ENCODE results near the gene MBTPS1.

Gene MBTPS1

GRCh38 chr16:84056933-84057332 lies 59.8 kb downstream of the MBTPS1 start:
- Mint-ChIP-seq H3K36me3 (ENCODE audit: low read depth) (peaks cover 83% of the 10 kb centered on the region), H3K4me1 (peaks cover 34% of the 10 kb centered on the region), H3K27ac (no peak overlapping the region), H3K27me3 (ENCODE audit: low read depth, poor library complexity) (no peaks in the 10 kb centered on the region), H3K9me3 (no peaks in the 10 kb centered on the region), H3K4me3 (no peak overlapping the region)
- TF ChIP-seq, protein P1, sequence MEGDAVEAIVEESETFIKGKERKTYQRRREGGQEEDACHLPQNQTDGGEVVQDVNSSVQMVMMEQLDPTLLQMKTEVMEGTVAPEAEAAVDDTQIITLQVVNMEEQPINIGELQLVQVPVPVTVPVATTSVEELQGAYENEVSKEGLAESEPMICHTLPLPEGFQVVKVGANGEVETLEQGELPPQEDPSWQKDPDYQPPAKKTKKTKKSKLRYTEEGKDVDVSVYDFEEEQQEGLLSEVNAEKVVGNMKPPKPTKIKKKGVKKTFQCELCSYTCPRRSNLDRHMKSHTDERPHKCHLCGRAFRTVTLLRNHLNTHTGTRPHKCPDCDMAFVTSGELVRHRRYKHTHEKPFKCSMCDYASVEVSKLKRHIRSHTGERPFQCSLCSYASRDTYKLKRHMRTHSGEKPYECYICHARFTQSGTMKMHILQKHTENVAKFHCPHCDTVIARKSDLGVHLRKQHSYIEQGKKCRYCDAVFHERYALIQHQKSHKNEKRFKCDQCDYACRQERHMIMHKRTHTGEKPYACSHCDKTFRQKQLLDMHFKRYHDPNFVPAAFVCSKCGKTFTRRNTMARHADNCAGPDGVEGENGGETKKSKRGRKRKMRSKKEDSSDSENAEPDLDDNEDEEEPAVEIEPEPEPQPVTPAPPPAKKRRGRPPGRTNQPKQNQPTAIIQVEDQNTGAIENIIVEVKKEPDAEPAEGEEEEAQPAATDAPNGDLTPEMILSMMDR (IDR thresholded peaks at IDR 0.05): no peak
- DNase-seq: no peak

GRCh38 chr16:84055801-84056634 lies 60.7 kb downstream of the MBTPS1 start:
- no peak overlapping the region for H3K27ac Mint-ChIP-seq
- no peaks in the 10 kb centered on the region for H3K9me3 Mint-ChIP-seq
- no peak overlapping the region for H3K4me3 Mint-ChIP-seq
- H3K27me3 Mint-ChIP-seq (ENCODE audit: low read depth, poor library complexity): no peaks in the 10 kb centered on the region
- no peak for DNase-seq
- peaks cover 34% of the 10 kb centered on the region for H3K4me1 Mint-ChIP-seq
- TF ChIP-seq, protein P1 (IDR thresholded peaks at IDR 0.05): no peak
- H3K36me3 Mint-ChIP-seq (ENCODE audit: low read depth): peaks cover 75% of the 10 kb centered on the region

DNA sequence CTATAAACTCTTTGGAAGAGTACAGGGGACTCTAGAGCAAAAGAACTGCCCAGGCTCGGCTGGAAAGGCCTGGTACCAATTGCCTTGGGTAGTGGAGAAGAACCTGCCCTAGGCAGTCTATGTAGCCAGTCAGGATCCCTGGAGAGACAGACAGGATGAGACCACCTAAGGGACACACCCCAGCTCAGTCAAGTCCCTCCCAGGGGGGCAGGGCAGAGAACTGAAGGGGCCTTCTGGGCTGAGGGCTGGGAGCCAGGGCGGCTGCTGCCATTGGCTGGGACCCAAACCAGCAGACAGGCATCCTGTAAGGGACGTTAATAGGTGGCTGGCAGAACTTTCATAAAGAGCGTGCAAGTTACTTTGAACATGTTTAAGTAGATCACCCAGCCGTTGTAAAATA lies 61.4 kb downstream of the MBTPS1 start:
- peaks cover 75% of the 10 kb centered on the region for H3K36me3 Mint-ChIP-seq (ENCODE audit: low read depth)
- H3K4me1 Mint-ChIP-seq: peaks cover 34% of the 10 kb centered on the region
- TF ChIP-seq, protein P1 (IDR thresholded peaks at IDR 0.05): no peak
- no peak overlapping the region for H3K27ac Mint-ChIP-seq
- no peak for DNase-seq
- H3K4me3 Mint-ChIP-seq: no peak overlapping the region
- no peaks in the 10 kb centered on the region for H3K27me3 Mint-ChIP-seq (ENCODE audit: low read depth, poor library complexity)
- H3K9me3 Mint-ChIP-seq: no peaks in the 10 kb centered on the region

GRCh38 chr16:84054916-84055315 lies 61.8 kb downstream of the MBTPS1 start:
- TF ChIP-seq, protein P1 (IDR thresholded peaks at IDR 0.05): no peak

GRCh38 chr16:84054271-84054670 lies 62.5 kb downstream of the MBTPS1 start:
- H3K4me1 Mint-ChIP-seq: peaks cover 34% of the 10 kb centered on the region
- H3K36me3 Mint-ChIP-seq (ENCODE audit: low read depth): peaks cover 65% of the 10 kb centered on the region
- H3K27ac Mint-ChIP-seq: no peak overlapping the region
- no peak overlapping the region for H3K4me3 Mint-ChIP-seq
- DNase-seq: no peak
- H3K27me3 Mint-ChIP-seq (ENCODE audit: low read depth, poor library complexity): no peaks in the 10 kb centered on the region
- TF ChIP-seq, protein P1 (IDR thresholded peaks at IDR 0.05): no peak
- H3K9me3 Mint-ChIP-seq: no peaks in the 10 kb centered on the region

More at GRCh38 chr16:84054916-84055315, 61.8 kb downstream of the MBTPS1 start:
- no peaks in the 10 kb centered on the region for H3K9me3 Mint-ChIP-seq
- H3K27me3 Mint-ChIP-seq (ENCODE audit: low read depth, poor library complexity): no peaks in the 10 kb centered on the region
- no peak overlapping the region for H3K27ac Mint-ChIP-seq
- peaks cover 34% of the 10 kb centered on the region for H3K4me1 Mint-ChIP-seq
- peaks cover 72% of the 10 kb centered on the region for H3K36me3 Mint-ChIP-seq (ENCODE audit: low read depth)
- DNase-seq: peak; percentile 56
- H3K4me3 Mint-ChIP-seq: no peak overlapping the region

DNA sequence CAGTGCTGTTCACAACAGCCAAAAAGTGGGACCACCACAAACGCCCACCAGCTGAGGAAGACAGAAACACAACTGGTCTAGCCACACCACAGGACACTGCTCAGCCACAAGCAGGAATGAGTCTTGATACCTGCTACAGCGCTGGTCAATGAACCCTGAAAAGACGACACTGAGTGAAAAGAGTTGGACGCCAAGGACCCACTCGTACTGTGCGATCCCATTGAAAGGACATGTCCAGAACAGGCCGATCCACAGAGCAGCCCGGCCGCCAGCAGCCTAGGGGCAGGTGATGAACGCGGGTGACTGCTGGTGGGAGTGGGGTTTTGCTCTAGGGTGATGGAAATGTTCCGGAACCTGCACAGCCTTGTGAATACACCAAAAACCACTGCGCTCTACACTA lies 63.5 kb downstream of the MBTPS1 start:
- peaks cover 58% of the 10 kb centered on the region for H3K36me3 Mint-ChIP-seq (ENCODE audit: low read depth)
- no peaks in the 10 kb centered on the region for H3K27me3 Mint-ChIP-seq (ENCODE audit: low read depth, poor library complexity)
- TF ChIP-seq, protein P1 (IDR thresholded peaks at IDR 0.05): no peak
- H3K27ac Mint-ChIP-seq: no peak overlapping the region
- H3K4me1 Mint-ChIP-seq: peaks cover 34% of the 10 kb centered on the region
- H3K9me3 Mint-ChIP-seq: no peaks in the 10 kb centered on the region
- DNase-seq: no peak
- H3K4me3 Mint-ChIP-seq: no peak overlapping the region
